ENCODE data around the gene TARDBP.
"Not testable (repeated sequence)": the region's sequence is repeated elsewhere in the genome, so short reads cannot be mapped to it uniquely, and the experiment has no call there.

TARDBP gene

DNA sequence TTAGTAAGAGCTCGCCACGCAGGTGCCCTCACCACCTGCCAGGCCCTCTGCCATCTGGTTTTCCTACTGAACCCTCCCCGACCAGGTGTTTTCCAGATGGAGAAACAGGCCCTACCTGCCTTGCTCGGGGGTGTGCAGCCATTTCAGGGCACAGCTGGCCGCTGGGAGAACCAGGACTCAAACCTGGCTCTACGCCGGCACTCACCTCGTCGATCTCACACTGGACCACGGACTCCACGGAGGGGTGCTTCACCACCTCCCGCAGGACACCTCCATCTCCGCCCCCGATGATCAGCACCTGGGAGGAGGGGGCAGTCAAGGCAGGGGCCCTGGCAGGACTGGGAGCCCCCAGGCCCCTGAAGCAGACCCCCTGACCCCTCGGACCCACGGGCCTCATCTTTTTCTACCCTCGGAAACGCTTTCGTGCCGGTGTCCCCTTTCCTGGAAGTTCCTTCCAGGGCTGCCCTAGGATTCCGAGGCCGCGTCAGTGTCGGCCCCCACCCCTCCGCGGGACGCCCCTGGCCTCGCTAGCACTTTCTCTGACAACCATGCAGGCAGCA is 46.2 kb downstream of the TARDBP start:
- in situ Hi-C loops (cut with HindIII; ENCODE audit: low sequenced_read_pairs): no loop called here

- in situ Hi-C loops (cut with HindIII; ENCODE audit: low sequenced_read_pairs): no loop called here
Measured at GRCh38 chr1:11059155-11059967, 46.9 kb downstream of the TARDBP start.

GRCh38 chr1:11059968-11060830 is 47.7 kb downstream of the TARDBP start, which contains the start of gene SRM:
SRM (minus strand) TSS chr1:11060018; CDS start chr1:11059943, 75 bp downstream.
- in situ Hi-C loops (cut with HindIII; ENCODE audit: low sequenced_read_pairs): loop anchor here (5.0 kb wide), 1 partner anchor 37 kb away; the partner anchor contains the start of gene EXOSC10

DNA sequence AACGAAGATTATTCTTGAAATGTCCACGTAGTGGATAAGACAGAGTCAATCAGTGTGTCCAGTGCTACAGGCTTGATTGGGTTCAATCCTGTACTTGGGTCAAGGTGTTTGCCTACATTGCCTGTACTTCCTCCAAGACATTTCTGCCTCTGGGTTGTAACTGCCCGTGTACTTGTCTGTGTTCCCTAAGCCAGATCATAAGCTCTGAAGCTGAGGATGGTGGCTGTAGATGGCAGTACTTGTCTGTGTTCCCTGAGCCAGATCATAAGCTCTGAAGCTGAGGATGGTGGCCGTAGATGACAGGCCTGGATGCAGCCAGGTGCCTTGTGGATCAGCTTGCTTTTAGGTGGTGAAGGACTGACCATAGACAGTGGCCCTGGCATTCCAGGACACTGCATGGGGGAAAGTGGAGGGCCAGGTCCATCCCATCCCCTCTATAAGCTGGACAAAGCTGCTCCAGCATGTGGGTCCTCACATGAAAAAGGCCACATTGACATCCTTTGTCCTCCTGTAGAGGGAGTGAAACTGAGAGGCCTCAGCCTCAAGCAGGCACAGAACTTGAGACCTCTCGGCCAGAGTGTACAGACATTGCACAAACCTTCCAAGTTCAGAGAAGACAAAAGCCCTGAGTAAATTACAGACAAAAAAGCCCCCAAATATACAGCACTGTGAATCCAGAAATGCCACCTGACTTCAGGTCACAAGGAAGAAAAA is 49.4 kb downstream of the TARDBP start:
- in situ Hi-C loops (cut with HindIII; ENCODE audit: low sequenced_read_pairs): loop anchor here (5.0 kb wide), 1 partner anchor 35 kb away; the partner anchor contains the start of gene EXOSC10

DNA sequence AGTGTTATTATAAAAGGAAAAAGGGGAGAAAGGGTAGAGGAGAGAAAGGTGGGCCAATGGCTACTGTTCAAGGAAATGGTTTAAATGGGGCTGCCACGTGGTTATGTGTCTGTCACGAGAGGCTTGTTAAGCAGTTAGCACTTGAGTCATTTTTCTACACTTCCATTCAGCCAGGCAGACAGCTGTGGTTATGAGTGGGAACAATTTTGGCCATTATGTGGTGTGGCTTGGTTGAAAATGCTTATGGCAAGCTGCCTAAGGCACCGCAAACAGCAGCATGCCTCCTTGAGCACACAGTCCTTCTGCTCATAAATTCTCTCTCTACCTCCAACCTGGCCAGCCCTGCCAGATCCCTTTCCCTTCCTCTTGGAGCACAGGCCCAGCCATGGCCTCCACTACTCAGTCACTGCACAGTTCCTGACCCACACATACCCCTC is 50.5 kb downstream of the TARDBP start:
- in situ Hi-C loops (cut with HindIII; ENCODE audit: low sequenced_read_pairs): loop anchor here (5.0 kb wide), 1 partner anchor 34 kb away; the partner anchor contains the start of gene EXOSC10

GRCh38 chr1:11063937-11064537 is 51.6 kb downstream of the TARDBP start:
- in situ Hi-C loops (cut with HindIII; ENCODE audit: low sequenced_read_pairs): loop anchor here (5.0 kb wide), 1 partner anchor 33 kb away; the partner anchor contains the start of gene EXOSC10

GRCh38 chr1:11064942-11065341 is 52.5 kb downstream of the TARDBP start:
- in situ Hi-C loops (cut with HindIII; ENCODE audit: low sequenced_read_pairs): loop anchor here (5.0 kb wide), 1 partner anchor 32 kb away; the partner anchor contains the start of gene EXOSC10

GRCh38 chr1:11065796-11066195 is 53.3 kb downstream of the TARDBP start:
- in situ Hi-C loops (cut with HindIII; ENCODE audit: low sequenced_read_pairs): no loop called here

- in situ Hi-C loops (cut with HindIII; ENCODE audit: low sequenced_read_pairs): no loop called here
Measured at GRCh38 chr1:11067716-11068599, 55.5 kb downstream of the TARDBP start.

DNA sequence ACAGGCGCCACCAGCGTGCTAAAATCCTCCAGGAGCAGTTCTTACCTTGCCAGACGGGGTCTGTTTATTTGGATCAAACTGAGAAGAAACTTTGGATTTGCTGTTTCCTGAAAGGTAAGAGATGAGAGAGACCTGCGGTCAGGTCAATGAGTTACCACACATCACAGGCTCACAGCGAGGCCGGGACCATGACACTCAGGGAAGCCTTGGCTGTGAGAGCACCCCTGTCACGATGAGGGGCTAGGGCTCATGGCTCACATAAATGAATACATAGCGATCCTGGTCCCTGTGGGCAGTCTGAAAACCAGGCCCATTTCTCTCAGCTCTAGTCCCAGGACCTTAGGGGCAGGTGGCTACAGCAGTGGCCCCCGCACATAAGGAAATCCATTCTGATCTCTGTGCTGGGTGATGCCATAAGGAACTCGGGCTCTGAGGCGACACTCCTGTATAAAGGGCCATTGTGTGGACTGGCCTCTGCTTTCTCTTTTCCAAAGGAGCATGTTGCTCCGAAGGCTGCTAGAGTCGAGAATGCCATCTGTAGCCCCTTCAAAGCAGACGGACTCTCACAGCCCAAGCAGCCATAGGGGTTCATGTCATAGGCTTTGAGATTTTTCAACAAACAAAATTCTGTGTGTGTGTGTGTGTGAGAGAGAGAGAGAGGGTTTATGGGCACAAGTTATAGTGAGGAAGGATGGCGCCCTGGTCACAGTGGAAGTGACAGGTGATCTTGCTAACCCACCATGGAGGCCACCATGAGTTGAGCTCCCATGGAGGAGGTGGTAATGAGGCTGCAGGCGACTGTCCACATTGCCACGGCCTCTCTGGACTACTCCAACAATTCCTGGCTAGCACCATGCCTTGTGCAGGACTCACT is 56.4 kb downstream of the TARDBP start:
- in situ Hi-C loops (cut with HindIII; ENCODE audit: low sequenced_read_pairs): no loop called here

DNA sequence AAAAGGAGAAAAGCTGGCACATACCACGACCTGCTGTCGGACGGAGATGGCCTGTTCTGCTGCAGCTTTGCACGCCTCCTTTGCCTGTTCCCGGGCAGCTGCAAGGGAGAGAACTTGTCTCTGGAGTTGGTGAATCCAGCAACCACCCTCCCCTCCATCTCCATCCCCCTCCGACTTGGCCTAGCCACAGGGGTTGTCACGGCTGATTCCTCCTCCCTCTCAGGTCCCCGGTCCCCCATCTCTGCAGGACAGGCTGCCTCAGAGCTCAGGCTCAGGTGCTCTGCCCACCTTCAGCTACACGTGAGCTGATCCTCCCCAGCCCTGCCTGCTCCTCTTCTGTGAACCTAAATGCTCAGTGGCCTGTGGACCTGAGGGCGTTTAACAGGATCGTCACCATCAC is 58.4 kb downstream of the TARDBP start:
- in situ Hi-C loops (cut with HindIII; ENCODE audit: low sequenced_read_pairs): no loop called here

DNA sequence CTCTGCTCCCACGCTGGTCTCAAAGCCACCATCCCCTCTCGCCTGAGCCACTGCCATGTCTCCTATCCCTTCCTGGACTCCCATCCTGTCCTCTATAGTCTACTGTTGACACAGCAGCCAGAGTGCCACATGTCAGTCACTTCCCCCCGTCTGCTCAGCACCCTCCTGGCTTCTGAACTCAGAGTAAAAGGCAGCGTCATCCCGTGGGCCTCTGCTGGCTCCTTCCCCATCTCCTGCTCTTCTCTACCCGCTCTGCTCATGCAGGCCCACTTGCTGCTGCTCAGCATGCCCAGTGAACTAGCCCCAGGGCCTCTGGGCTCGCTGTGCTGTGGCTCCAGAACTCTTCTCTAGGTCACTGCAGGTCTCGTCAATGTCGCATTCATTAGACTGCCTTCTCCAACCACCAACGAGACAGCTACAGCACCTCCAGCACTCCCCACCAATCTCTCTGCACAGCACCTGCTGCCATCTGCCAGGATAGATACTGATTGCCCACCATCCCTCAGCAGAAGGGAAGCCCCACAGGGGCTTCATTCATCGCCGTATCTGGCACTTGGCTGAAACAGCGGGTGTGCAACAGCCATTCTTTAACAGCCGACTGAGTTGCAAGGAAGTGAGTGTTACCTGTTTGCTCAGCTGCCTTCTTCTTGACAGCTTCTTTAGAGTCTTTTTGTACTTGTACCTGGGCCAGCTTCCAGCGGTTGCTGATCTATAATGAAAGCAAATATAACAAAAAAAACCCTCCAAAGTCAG is 59.2 kb downstream of the TARDBP start:
- in situ Hi-C loops (cut with HindIII; ENCODE audit: low sequenced_read_pairs): no loop called here

DNA sequence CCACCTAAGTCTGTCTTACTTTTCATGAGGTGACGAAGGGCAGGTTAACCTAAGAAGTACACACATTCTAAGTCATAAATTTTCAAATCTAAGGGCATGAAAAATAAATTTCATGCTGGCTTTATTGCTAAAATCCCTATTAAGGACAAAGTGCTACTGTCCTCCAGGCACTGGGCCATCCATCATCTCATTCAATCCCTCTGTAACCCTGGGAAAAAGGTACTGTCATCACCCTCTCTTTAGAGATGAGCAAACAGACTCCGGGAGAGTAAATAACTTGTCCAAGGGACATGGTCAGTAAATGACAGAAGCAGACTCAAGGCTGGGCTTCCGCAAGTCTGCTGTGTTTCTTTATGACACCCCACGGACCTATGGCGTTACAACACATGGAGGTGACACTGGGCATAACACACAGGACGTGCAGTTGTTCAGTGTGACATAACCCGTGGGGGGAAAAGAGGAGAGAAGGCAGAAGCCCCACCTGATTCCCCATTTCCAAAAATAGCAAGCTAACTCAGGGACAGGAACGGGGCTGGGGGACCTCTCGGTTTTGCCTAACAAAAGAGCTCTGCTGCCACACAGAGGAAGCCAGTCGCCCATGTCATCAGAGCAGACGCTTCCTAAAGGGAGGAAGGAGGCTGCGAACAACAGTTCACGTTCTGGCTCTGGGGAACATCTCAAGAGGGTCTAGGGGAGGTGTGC is 59.9 kb downstream of the TARDBP start:
- in situ Hi-C loops (cut with HindIII; ENCODE audit: low sequenced_read_pairs): no loop called here

DNA sequence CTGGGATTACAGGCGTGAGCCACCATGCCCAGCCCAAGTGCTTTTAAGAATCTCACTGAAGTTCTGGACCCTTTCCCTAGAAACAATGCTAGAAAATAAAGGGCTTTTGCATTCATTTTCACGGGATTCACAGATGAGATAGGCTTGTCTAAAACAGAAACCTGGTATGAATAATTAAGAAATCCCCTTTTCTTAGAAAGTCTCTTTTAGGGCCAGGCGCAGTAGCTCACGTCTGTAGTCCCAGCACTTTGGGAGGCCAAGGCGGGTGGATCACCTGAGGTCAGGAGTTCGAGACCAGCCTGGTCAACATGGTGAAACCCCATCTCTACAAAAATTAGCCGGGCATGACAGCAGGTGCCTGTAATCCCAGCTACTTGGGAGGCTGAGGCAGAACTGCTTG is 60.9 kb downstream of the TARDBP start:
- in situ Hi-C loops (cut with HindIII; ENCODE audit: low sequenced_read_pairs): not testable (repeated sequence)

All from endothelial cell of hepatic sinusoid (primary cell).